NB4 (cell line): ENCODE data around the gene FOXP3.

Experiments used
- POLR2A ChIP-seq: IDR thresholded peaks from 2 replicates; pipeline ENCODE4 v1.6.1; 2011; ENCODE audit warnings: mild to moderate bottlenecking; ENCODE audit not compliant: insufficient read length; ENCODE audit errors: extremely low read depth
- TF ChIP-seq, protein P1 (sequence below): IDR thresholded peaks from one replicate; pipeline ENCODE4 v1.5.1; 2012; ENCODE audit warnings: low read depth, low read length

GRCh38 chrX:49271341-49271740, 6.8 kb upstream of the FOXP3 start:
- TF ChIP-seq, protein P1, sequence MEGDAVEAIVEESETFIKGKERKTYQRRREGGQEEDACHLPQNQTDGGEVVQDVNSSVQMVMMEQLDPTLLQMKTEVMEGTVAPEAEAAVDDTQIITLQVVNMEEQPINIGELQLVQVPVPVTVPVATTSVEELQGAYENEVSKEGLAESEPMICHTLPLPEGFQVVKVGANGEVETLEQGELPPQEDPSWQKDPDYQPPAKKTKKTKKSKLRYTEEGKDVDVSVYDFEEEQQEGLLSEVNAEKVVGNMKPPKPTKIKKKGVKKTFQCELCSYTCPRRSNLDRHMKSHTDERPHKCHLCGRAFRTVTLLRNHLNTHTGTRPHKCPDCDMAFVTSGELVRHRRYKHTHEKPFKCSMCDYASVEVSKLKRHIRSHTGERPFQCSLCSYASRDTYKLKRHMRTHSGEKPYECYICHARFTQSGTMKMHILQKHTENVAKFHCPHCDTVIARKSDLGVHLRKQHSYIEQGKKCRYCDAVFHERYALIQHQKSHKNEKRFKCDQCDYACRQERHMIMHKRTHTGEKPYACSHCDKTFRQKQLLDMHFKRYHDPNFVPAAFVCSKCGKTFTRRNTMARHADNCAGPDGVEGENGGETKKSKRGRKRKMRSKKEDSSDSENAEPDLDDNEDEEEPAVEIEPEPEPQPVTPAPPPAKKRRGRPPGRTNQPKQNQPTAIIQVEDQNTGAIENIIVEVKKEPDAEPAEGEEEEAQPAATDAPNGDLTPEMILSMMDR: no peak
- TF ChIP-seq POLR2A: no peak
